ENCODE results near the gene SUMF1.

DNA sequence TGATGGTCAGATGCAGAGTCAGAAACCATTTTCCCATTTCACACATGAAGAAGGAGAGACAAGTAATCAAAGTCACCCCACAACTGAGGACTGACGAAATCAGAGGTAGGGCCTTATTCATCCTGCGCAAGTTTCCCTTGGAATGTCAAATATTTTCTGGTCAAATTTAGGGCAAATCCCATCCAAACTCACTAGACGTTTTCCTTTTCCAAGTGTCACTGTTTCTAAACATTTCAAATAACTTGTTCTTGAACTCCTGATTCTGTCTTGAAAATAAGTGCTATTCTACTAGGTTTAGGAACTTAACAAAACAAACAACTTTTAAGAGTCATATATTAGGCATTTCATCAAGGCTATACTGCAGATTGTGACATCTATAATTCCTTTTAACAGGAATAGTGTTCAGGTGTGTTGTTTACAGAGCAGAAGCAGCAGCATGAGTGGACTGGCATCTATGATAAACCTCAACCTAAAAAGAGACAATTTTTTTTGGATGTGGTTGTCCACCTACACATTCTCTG is 40.7 kb downstream of the SUMF1 start:
- no peak for TF ChIP-seq POLR2AphosphoS5 (IDR thresholded peaks at IDR 0.05; ENCODE audit: borderline replicate concordance, low read depth, low read length)
- TF ChIP-seq EZH2 (IDR thresholded peaks at IDR 0.05): no peak
